Natural killer cell (primary cell): ENCODE measurements around the gene RPE65. TPM values are rescaled to one million over a fixed set of nuclear protein-coding genes. Genes with fewer than 3 reads are reported as not detected.

Experiments used
- ATAC-seq, 3 donors: fragments of 150-1000 bp in 2 of 3; fragments of 200-7000 bp in 1 of 3; cut with Tn5 transposase; 1 replicate in 1 of 3; 2 replicates in 2 of 3; pipeline ENCODE4 v1.10.0; 2021; ENCODE audit warnings: mild to moderate bottlenecking in 2 of 3, moderate library complexity in 2 of 3
- DNase-seq, 2 donors: peaks; one replicate each; pipeline versions ENCODE4 v3.0.0 to v3.0.0-alpha.2; 2013 to 2021; ENCODE audit warnings: mixed read lengths in 1 of 2
- H3K27ac ChIP-seq: one replicate; pipeline ENCODE4 v1.5.1; 2013; ENCODE audit warnings: mild to moderate bottlenecking, low read length
- H3K27me3 ChIP-seq: one replicate; pipeline ENCODE4 v1.6.1; 2013; ENCODE audit warnings: low read length; ENCODE audit not compliant: control insufficient read depth, insufficient read depth
- H3K36me3 ChIP-seq: one replicate; pipeline ENCODE4 v1.6.1; 2013; ENCODE audit warnings: low read length; ENCODE audit not compliant: control insufficient read depth, insufficient read depth
- H3K4me1 ChIP-seq: one replicate; pipeline ENCODE4 v1.6.1; 2013; ENCODE audit warnings: low read length; ENCODE audit not compliant: control insufficient read depth, insufficient read depth
- H3K4me3 ChIP-seq: one replicate; pipeline ENCODE4 v1.5.1; 2013; ENCODE audit warnings: low read length
- H3K9me3 ChIP-seq: one replicate; pipeline ENCODE4 v1.6.1; 2013; ENCODE audit warnings: low read length; ENCODE audit not compliant: control insufficient read depth, insufficient read depth
- H3K27ac Mint-ChIP-seq, 2 donors: one replicate each; pipeline ENCODE4 v1.8.0; 2022; ENCODE audit warnings: mild to moderate bottlenecking in 2 of 2, mixed read lengths in 2 of 2, moderate library complexity in 1 of 2
- H3K27me3 Mint-ChIP-seq, 2 donors: one replicate each; pipeline ENCODE4 v1.8.0; 2022; ENCODE audit warnings: low read depth in 2 of 2, mixed read lengths in 2 of 2
- H3K36me3 Mint-ChIP-seq: one replicate; pipeline ENCODE4 v1.8.0; 2022; ENCODE audit warnings: mixed read lengths
- H3K4me1 Mint-ChIP-seq, 2 donors: one replicate each; pipeline ENCODE4 v1.8.0; 2022; ENCODE audit warnings: mixed read lengths in 2 of 2
- H3K4me3 Mint-ChIP-seq: one replicate; pipeline ENCODE4 v1.8.0; 2022; ENCODE audit warnings: mild to moderate bottlenecking, moderate library complexity, mixed read lengths
- H3K9me3 Mint-ChIP-seq, 2 donors: one replicate each; pipeline ENCODE4 v1.8.0; 2022; ENCODE audit warnings: mixed read lengths in 2 of 2
- CTCF ChIP-seq: fragments of 200-600 bp; IDR thresholded peaks from one replicate; pipeline ENCODE4 v1.8.0; 2022; ENCODE audit warnings: antibody characterized with exemption
- WGBS: methylation state at CpG from one replicate; pipeline ENCODE4 v1.1.7; 2013; ENCODE audit warnings: missing lambda C conversion rate; ENCODE audit not compliant: insufficient coverage; 5-methylcytosine and 5-hydroxymethylcytosine counted together
- intact Hi-C: fragments of 100-400 bp; cut with micrococcal nuclease; formaldehyde crosslinking; loops from one replicate; pipeline ENCODE4 v1.14.2; 2022
- total RNA-seq, 4 donors: library from RNA; stranded (reverse); fragments of 120-200 nt in 1 of 4; gene quantifications; one replicate each; pipeline versions ENCODE4 v1.2.3 to v1.2.4, GENCODE V29; 2013 to 2022

The RPE65 gene
- total RNA-seq, 3 donors from 2014 or later (not counting 1 experiment from before 2014, with no cell fraction given), result not detected

GRCh38 chr1:68442006-68442405, 7.7 kb downstream of the RPE65 start:
- Mint-ChIP-seq H3K4me3 (no peak overlapping the region), H3K9me3 (peaks cover 0 to 2% of the 10 kb centered on the region in 2 donors), H3K36me3 (no peaks in the 10 kb centered on the region), H3K27ac (no peak overlapping the region), H3K27me3 (peaks cover 0 to 5% of the 10 kb centered on the region in 2 donors), H3K4me1 (no peaks in the 10 kb centered on the region)
- H3K9me3 ChIP-seq, result no peaks in the 10 kb centered on the region
- no peak overlapping the region for H3K4me3 ChIP-seq
- no peak for ATAC-seq
- WGBS, result 93% methylated on average over 4 of the region's 4 CpGs
- TF ChIP-seq CTCF, result no peak
- intact Hi-C loops, result loop anchor here (10.0 kb wide), 1 partner anchor 63 kb away; no protein-coding TSS in a partner anchor
- no peaks in the 10 kb centered on the region for H3K4me1 ChIP-seq
- H3K27me3 ChIP-seq, result no peaks in the 10 kb centered on the region
- H3K36me3 ChIP-seq, result no peaks in the 10 kb centered on the region
- DNase-seq, result no peak
- no peak overlapping the region for H3K27ac ChIP-seq

- Histone ChIP-seq H3K4me3 (no peak overlapping the region), H3K4me1 (no peaks in the 10 kb centered on the region), H3K36me3 (no peaks in the 10 kb centered on the region), H3K27ac (no peak overlapping the region), H3K27me3 (no peaks in the 10 kb centered on the region), H3K9me3 (no peaks in the 10 kb centered on the region)
- H3K9me3 Mint-ChIP-seq, result peaks cover 0 to 2% of the 10 kb centered on the region in 2 donors
- no peaks in the 10 kb centered on the region for H3K4me1 Mint-ChIP-seq
- intact Hi-C loops, result no loop called here
- no peak overlapping the region for H3K4me3 Mint-ChIP-seq
- DNase-seq (no peak), ATAC-seq (no peak)
- WGBS, result 87% methylated on average over 3 of the region's 3 CpGs
- TF ChIP-seq CTCF, result no peak
- no peaks in the 10 kb centered on the region for H3K36me3 Mint-ChIP-seq
- peaks cover 0 to 5% of the 10 kb centered on the region in 2 donors for H3K27me3 Mint-ChIP-seq
- H3K27ac Mint-ChIP-seq, result no peak overlapping the region
Measured at GRCh38 chr1:68438310-68438709, 11.4 kb downstream of the RPE65 start.

GRCh38 chr1:68433395-68433794, 16.4 kb downstream of the RPE65 start:
- H3K27ac Mint-ChIP-seq, result no peak overlapping the region
- no peaks in the 10 kb centered on the region for H3K36me3 Mint-ChIP-seq
- intact Hi-C loops, result no loop called here

More at GRCh38 chr1:68433395-68433794, 16.4 kb downstream of the RPE65 start:
- Histone ChIP-seq H3K4me3 (no peak overlapping the region), H3K4me1 (no peaks in the 10 kb centered on the region), H3K9me3 (no peaks in the 10 kb centered on the region), H3K27me3 (no peaks in the 10 kb centered on the region), H3K27ac (no peak overlapping the region), H3K36me3 (no peaks in the 10 kb centered on the region)
- no peak overlapping the region for H3K4me3 Mint-ChIP-seq
- H3K27me3 Mint-ChIP-seq, result no peaks in the 10 kb centered on the region
- no peaks in the 10 kb centered on the region for H3K9me3 Mint-ChIP-seq
- H3K4me1 Mint-ChIP-seq, result no peaks in the 10 kb centered on the region
- WGBS, result 82% methylated on average over 2 of the region's 2 CpGs
- no peak for TF ChIP-seq CTCF
- no peak for ATAC-seq
- no peak for DNase-seq
